DND-41 (cell line): ENCODE results near the gene POLD2.
A peak's percentile ranks its signal among the peaks of the same experiment; 100 is the strongest.

ENCODE experiments used
- ATAC-seq: fragments of 200-7000 bp; cut with Tn5 transposase; 3 replicates; pipeline ENCODE4 v1.9.1; 2021; ENCODE audit warnings: low read depth; ENCODE audit not compliant: insufficient read depth
- DNase-seq: peaks from one replicate; pipeline ENCODE4 v3.0.0-alpha.2; 2020
- H2AFZ ChIP-seq: 2 replicates; pipeline ENCODE4 v1.6.0; 2012; ENCODE audit warnings: low read depth, low read length
- H3K27ac ChIP-seq: 2 replicates; pipeline ENCODE4 v1.5.1; 2012; ENCODE audit warnings: low read length, inconsistent platforms
- H3K27me3 ChIP-seq: fragments of 200-600 bp; sonication (generic); 2 replicates; pipeline ENCODE4 v1.6.0; 2012; ENCODE audit warnings: low read length, mild to moderate bottlenecking, inconsistent platforms; ENCODE audit not compliant: insufficient read depth, poor library complexity
- H3K36me3 ChIP-seq: 2 replicates; pipeline ENCODE4 v1.5.1; 2012; ENCODE audit warnings: low read length, inconsistent platforms; ENCODE audit not compliant: insufficient read depth
- H3K4me1 ChIP-seq: 2 replicates; pipeline ENCODE4 v1.5.1; 2012; ENCODE audit warnings: mild to moderate bottlenecking, low read length; ENCODE audit not compliant: insufficient read depth
- H3K4me2 ChIP-seq: 2 replicates; pipeline ENCODE4 v1.6.0; 2012; ENCODE audit warnings: mild to moderate bottlenecking, moderate library complexity, low read length, inconsistent platforms; ENCODE audit not compliant: insufficient read depth
- H3K4me3 ChIP-seq, 2 experiments: fragments of 200-600 bp in 1 of 2; shearing (Covaris generic) in 1 of 2; 2 replicates each; pipeline ENCODE4 v1.5.1; 2012 to 2016; ENCODE audit warnings: inconsistent platforms in 2 of 2, low read length in 2 of 2, mild to moderate bottlenecking in 2 of 2, low read depth in 1 of 2, moderate library complexity in 1 of 2
- H3K79me2 ChIP-seq: 2 replicates; pipeline ENCODE4 v1.6.0; 2012; ENCODE audit warnings: low read length, inconsistent platforms; ENCODE audit not compliant: insufficient read depth
- H3K9ac ChIP-seq: 2 replicates; pipeline ENCODE4 v1.6.0; 2012; ENCODE audit warnings: low read depth, mild to moderate bottlenecking, inconsistent platforms, low read length, moderate library complexity
- H3K9me3 ChIP-seq: 2 replicates; pipeline ENCODE4 v1.5.1; 2012; ENCODE audit warnings: low read length, moderate library complexity, mild to moderate bottlenecking, inconsistent platforms; ENCODE audit not compliant: insufficient read depth, severe bottlenecking
- H4K20me1 ChIP-seq: 2 replicates; pipeline ENCODE4 v1.6.0; 2012; ENCODE audit warnings: low read length; ENCODE audit not compliant: insufficient read depth
- CTCF ChIP-seq: IDR thresholded peaks from 2 replicates; pipeline ENCODE4 v1.5.1; 2012; ENCODE audit warnings: borderline replicate concordance, low read length, moderate library complexity, mild to moderate bottlenecking; ENCODE audit not compliant: poor library complexity, severe bottlenecking; ENCODE audit errors: extremely low read depth
- EZH2 ChIP-seq: IDR thresholded peaks from 3 replicates; pipeline ENCODE4 v1.6.1; 2012; ENCODE audit warnings: borderline replicate concordance, low read depth, mild to moderate bottlenecking, moderate library complexity, low read length, inconsistent platforms; ENCODE audit not compliant: severe bottlenecking

Gene POLD2

GRCh38 chr7:44075296-44076075 lies 47.9 kb downstream of the POLD2 start:
- TF ChIP-seq CTCF: no peak
- no peaks in the 10 kb centered on the region for H3K27me3 ChIP-seq
- H3K4me2 ChIP-seq: no peak overlapping the region
- H3K9me3 ChIP-seq: no peaks in the 10 kb centered on the region
- DNase-seq: no peak
- no peak overlapping the region for H3K4me3 ChIP-seq
- H4K20me1 ChIP-seq: peaks cover 9% of the 10 kb centered on the region; the same call in 1 of the 2 replicates
- no peak overlapping the region for H3K9ac ChIP-seq
- no peak overlapping the region for H2AFZ ChIP-seq
- peaks cover 31% of the 10 kb centered on the region for H3K4me1 ChIP-seq
- peaks cover 16% of the 10 kb centered on the region for H3K79me2 ChIP-seq
- no peak for ATAC-seq
- peak overlapping the region; percentile 18; the same call in 1 of the 2 replicates for H3K27ac ChIP-seq
- peaks cover 84% of the 10 kb centered on the region for H3K36me3 ChIP-seq

GRCh38 chr7:44074349-44074695 lies 49.0 kb downstream of the POLD2 start:
- TF ChIP-seq EZH2: no peak
- no peak for TF ChIP-seq CTCF
- no peaks in the 10 kb centered on the region for H3K9me3 ChIP-seq
- peaks cover 19% of the 10 kb centered on the region for H3K4me1 ChIP-seq
- 0 out of 2 replicates have a peak, but pooled peaks cover 6% of the 10 kb centered on the region for H3K79me2 ChIP-seq
- H3K4me3 ChIP-seq: no peak overlapping the region
- peaks cover 9% of the 10 kb centered on the region; the same call in 1 of the 2 replicates for H4K20me1 ChIP-seq
- H3K36me3 ChIP-seq: peaks cover 72% of the 10 kb centered on the region
- H3K4me2 ChIP-seq: no peak overlapping the region
- no peaks in the 10 kb centered on the region for H3K27me3 ChIP-seq
- DNase-seq: no peak
- no peak overlapping the region for H3K9ac ChIP-seq
- no peak overlapping the region for H2AFZ ChIP-seq
- no peak for ATAC-seq
- H3K27ac ChIP-seq: no peak overlapping the region

- no peak for ATAC-seq
- H2AFZ ChIP-seq: no peak overlapping the region
- TF ChIP-seq EZH2 (no peak), CTCF (no peak)
- 0 out of 2 replicates have a peak, but pooled peaks cover 6% of the 10 kb centered on the region for H3K79me2 ChIP-seq
- H3K9me3 ChIP-seq: no peaks in the 10 kb centered on the region
- no peak overlapping the region for H3K27ac ChIP-seq
- H3K9ac ChIP-seq: no peak overlapping the region
- DNase-seq: no peak
- no peaks in the 10 kb centered on the region for H3K27me3 ChIP-seq
- peaks cover 8% of the 10 kb centered on the region; the same call in 1 of the 2 replicates for H4K20me1 ChIP-seq
- H3K4me1 ChIP-seq: peaks cover 14% of the 10 kb centered on the region
- H3K4me3 ChIP-seq: no peak overlapping the region
- H3K36me3 ChIP-seq: peaks cover 67% of the 10 kb centered on the region
- H3K4me2 ChIP-seq: no peak overlapping the region
Observed at GRCh38 chr7:44073664-44074348, 49.5 kb downstream of the POLD2 start.
